Esophagus (tissue), 2 donors: ENCODE measurements around the gene INTS11. TPM values are rescaled to one million over a fixed set of nuclear protein-coding genes. Genes with fewer than 3 reads are reported as not detected.
A peak's percentile ranks its signal among the peaks of the same experiment; 100 is the strongest.

Source experiments
- H3K27ac ChIP-seq, 2 donors: one replicate each; pipeline ENCODE4 v1.5.1; 2013; ENCODE audit warnings: low read depth in 2 of 2, mild to moderate bottlenecking in 2 of 2, inconsistent platforms in 1 of 2, low read length in 1 of 2, moderate library complexity in 1 of 2
- H3K27me3 ChIP-seq, 2 donors: one replicate each; pipeline ENCODE4 v1.6.1; 2013; ENCODE audit warnings: low read length in 2 of 2, control low read depth in 1 of 2, mild to moderate bottlenecking in 1 of 2; ENCODE audit not compliant: insufficient read depth in 2 of 2, control insufficient read depth in 1 of 2
- H3K36me3 ChIP-seq, 2 donors: one replicate each; pipeline ENCODE4 v1.6.1; 2013; ENCODE audit warnings: low read length in 1 of 2; ENCODE audit not compliant: control insufficient read depth in 2 of 2, insufficient read depth in 2 of 2
- H3K4me1 ChIP-seq, 2 donors: one replicate each; pipeline ENCODE4 v1.6.1; 2013; ENCODE audit warnings: low read length in 1 of 2; ENCODE audit not compliant: control insufficient read depth in 2 of 2, insufficient read depth in 2 of 2
- H3K4me3 ChIP-seq, 2 donors: one replicate each; pipeline ENCODE4 v1.5.1; 2013; ENCODE audit warnings: low read length in 2 of 2, mild to moderate bottlenecking in 2 of 2, low read depth in 1 of 2, moderate library complexity in 1 of 2
- H3K9me3 ChIP-seq, 2 donors: one replicate each; pipeline ENCODE4 v1.6.1; 2013; ENCODE audit warnings: mild to moderate bottlenecking in 2 of 2, low read depth in 1 of 2, low read length in 1 of 2, moderate library complexity in 1 of 2; ENCODE audit not compliant: control insufficient read depth in 2 of 2, insufficient read depth in 1 of 2
- WGBS, 2 donors: extraction: QIAGEN DNeasy Blood & Tissue Kit; methylation state at CpG; one replicate each; pipeline ENCODE4 v1.1.7; 2013; 5-methylcytosine and 5-hydroxymethylcytosine counted together
- polyA plus RNA-seq, 2 donors: library from polyadenylated mRNA; stranded (reverse); fragments of 200-250 nt; gene quantifications; one replicate each; pipeline ENCODE4 v1.2.3, GENCODE V29; 2013
- donor health status: healthy with polysubstance abuse.
- donor health status: Bipolar disorder and iron deficiency.

INTS11 gene
- polyA plus RNA-seq, 2 donors = 74.1 to 127 TPM

DNA sequence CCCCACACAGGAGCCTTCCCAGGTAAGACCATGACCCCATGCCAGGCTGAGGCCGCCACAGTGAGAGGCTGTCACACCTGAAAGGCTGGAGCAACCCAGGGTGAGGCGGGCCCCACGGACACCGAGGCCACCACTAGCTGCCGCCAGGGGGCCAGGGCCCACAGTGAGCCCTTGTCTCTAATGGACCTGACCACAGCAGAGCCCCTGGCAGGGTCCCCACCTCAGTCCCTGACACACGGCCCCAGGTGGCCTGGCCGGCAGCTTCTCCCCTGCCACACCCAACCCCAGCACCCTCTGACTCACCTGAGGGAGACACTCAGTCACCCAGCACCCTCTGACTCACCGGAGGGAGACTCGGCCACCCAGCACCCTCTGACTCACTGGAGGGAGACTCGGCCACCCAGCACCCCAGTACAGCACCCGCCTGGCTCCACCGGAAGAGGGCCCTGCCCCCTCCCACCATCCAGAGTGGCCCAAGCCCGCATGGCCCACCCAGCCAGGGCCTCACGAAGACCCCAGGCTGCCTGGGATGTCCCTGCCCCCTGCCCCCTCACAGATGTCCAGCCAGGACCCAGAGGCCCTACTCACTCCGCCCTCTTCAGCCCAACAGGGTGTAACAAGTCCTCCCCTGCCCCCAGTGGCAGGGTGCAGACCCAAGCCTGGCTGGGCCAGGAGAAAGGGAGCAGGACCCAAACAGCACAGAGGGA is 20.3 kb upstream of the INTS11 start:
- H3K9me3 ChIP-seq = no peaks in the 10 kb centered on the region
- H3K27me3 ChIP-seq = no peaks in the 10 kb centered on the region
- WGBS, 2 donors = 52 to 61% methylated on average over 13 to 15 of the region's 15 CpGs
- peaks cover 0 to 31% of the 10 kb centered on the region in 2 donors for H3K36me3 ChIP-seq
- peak overlapping the region; percentile 93 to 94 for H3K27ac ChIP-seq
- H3K4me3 ChIP-seq = peak overlapping the region; percentile 5 to 37
- peaks cover 24 to 48% of the 10 kb centered on the region in 2 donors for H3K4me1 ChIP-seq

DNA sequence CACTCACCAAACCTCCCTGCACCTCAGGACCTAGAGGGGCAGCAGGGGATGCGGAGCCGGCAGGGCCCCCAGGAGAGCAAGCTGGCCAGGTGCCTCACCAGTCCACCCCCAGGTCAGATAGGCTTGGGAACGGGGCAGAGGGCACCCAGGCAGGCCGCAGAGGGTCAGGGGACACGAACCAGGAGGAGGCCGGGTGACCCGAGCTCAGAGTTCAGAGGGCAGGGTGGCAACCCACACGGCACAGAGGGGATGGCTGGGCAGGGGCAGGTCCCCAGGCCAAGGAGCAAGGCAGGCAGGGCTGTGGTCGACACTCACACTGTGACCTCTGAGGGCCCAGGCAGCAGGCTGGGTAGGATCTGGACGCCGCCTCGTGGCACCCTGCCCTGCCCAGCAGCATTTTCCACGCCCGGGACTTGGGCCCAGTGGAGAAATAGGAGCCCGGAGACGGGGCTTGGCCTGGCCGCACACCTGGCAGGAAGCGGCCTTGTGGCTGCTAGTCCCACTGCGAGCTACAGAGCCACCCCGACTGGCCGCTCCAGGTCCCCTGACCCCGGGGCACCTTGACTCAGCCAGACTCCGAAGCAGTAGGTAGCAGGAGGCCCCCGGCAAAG is 19.5 kb upstream of the INTS11 start:
- H3K9me3 ChIP-seq = no peaks in the 10 kb centered on the region
- no peaks in the 10 kb centered on the region for H3K27me3 ChIP-seq
- H3K36me3 ChIP-seq = peaks cover 0 to 39% of the 10 kb centered on the region in 2 donors
- H3K4me3 ChIP-seq = peak overlapping the region; percentile 1 to 37
- peaks cover 24 to 48% of the 10 kb centered on the region in 2 donors for H3K4me1 ChIP-seq
- H3K27ac ChIP-seq = peak overlapping the region; percentile 93 to 94
- 64 to 71% methylated on average over 24 of the region's 24 CpGs for WGBS, 2 donors

DNA sequence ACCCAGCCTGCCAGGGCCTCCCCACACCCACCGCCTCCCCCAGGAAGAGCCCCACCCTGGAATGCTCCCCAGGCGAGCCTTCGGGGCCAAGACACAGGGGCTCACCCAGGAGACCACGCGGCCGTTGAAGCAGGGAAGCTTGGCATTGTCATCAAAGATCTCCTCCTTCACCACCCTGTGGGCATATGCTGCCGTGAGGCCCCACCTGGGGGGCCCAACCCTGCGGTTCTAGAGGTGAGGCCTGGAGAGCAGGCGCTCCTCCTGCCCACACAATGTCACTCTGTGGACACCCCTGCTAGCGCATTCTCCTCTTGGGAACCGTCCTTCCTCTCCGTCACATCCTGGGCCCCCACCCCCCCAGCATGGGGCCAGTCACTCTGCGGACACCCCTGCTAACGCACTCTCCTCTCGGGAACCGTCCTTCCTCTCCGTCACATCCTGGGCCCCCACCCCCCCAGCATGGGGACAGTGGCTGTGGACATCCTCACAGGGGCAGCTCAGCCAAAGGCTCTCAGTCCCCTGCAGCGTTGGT is 18.2 kb upstream of the INTS11 start:
- peaks cover 0 to 48% of the 10 kb centered on the region in 2 donors for H3K36me3 ChIP-seq
- H3K4me3 ChIP-seq = no peak overlapping the region
- peaks cover 21 to 45% of the 10 kb centered on the region in 2 donors for H3K4me1 ChIP-seq
- 80 to 89% methylated on average over 15 to 18 of the region's 18 CpGs for WGBS, 2 donors
- H3K27me3 ChIP-seq = no peaks in the 10 kb centered on the region
- H3K27ac ChIP-seq = no peak overlapping the region
- H3K9me3 ChIP-seq = no peaks in the 10 kb centered on the region

DNA sequence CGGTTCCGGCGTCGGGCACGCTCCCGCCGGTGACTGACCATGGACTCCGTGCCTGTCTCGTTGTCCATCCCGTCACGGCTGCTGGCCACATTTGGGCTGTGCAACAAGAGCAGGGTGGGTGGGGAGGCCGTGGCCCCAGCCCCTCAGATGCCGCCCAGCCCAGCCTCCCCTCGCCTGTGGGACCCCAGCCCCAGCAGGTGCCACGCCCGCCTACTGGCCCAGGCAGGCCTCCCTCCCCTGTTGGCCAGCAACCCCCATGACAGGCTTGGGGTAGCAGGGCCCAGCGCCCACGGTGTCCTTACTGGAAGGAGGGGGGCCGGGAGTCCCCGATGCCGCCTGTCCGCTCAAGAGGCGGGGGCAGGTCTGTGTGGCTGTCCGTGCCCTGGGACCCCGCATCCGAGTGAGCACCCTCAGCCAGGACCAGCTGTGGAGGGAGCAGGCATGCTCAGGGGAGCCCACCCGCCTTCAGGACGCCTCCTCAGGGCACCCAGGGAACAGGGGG is 17.7 kb upstream of the INTS11 start:
- H3K4me3 ChIP-seq = no peak overlapping the region
- no peaks in the 10 kb centered on the region for H3K27me3 ChIP-seq
- no peaks in the 10 kb centered on the region for H3K9me3 ChIP-seq
- no peak overlapping the region for H3K27ac ChIP-seq
- peaks cover 21 to 44% of the 10 kb centered on the region in 2 donors for H3K4me1 ChIP-seq
- peaks cover 0 to 53% of the 10 kb centered on the region in 2 donors for H3K36me3 ChIP-seq
- WGBS, 2 donors = 93 to 96% methylated on average over 23 to 28 of the region's 28 CpGs

DNA sequence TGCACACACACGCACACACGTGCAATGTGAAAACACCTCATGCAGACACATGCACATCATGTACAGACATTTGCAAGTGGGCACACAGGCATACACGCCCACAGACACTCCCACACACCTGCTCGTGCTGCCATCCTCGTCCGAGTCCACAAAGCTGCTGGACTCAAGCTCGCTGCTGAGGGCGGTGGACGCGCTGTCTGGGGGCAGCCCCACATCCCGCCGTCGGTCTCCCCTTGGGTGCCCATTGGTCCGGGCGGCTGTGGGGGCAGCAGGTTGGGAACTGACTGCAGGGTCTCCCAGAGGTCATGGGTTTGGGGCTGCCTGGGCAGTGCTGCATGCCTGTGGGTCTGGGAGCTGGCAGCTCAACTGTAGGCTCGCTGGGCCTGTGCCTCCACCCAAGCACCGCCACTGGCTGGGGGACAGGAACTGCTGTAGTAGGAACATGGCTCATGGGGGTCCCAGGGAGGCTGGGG is 17.1 kb upstream of the INTS11 start:
- Histone ChIP-seq H3K27ac (no peak overlapping the region), H3K4me3 (no peak overlapping the region), H3K4me1 (peaks cover 16 to 40% of the 10 kb centered on the region in 2 donors), H3K27me3 (no peaks in the 10 kb centered on the region), H3K36me3 (peaks cover 0 to 56% of the 10 kb centered on the region in 2 donors), H3K9me3 (no peaks in the 10 kb centered on the region)
- 93 to 95% methylated on average over 17 of the region's 17 CpGs for WGBS, 2 donors

DNA sequence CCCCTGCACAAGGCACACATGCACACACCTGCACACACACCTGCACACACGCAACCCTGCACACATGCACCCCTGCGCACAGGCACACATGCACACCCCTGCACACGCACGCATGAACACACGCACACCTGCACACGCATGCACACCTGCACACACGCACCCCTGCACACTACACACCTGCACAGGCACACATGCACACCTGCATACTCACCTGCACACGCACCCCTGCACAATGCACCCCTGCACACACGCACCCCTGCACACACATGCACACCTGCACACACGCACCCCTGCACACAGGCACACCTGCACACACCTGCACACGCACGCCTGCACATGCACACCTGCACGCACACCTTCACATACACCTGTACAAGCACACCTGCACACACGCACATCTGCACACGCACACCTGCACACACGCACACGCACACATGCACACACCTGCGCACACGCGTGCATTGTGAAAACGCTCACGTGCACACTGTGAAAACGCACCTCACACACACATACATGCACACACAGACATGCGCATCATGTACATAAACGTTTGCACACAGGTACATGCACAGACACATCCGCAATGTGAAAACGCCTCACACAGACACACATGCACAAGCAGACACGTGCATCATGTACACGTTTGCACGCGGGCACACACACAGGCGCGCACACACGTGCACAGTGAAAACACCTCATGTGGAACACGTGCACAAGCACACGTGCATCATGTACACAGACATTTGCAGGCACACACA is 16.5 kb upstream of the INTS11 start:
- Histone ChIP-seq H3K27me3 (no peaks in the 10 kb centered on the region), H3K4me1 (peaks cover 9 to 33% of the 10 kb centered on the region in 2 donors), H3K27ac (no peak overlapping the region), H3K9me3 (no peaks in the 10 kb centered on the region), H3K4me3 (no peak overlapping the region), H3K36me3 (peaks cover 0 to 61% of the 10 kb centered on the region in 2 donors)
- 93 to 94% methylated on average over 36 of the region's 36 CpGs for WGBS, 2 donors

DNA sequence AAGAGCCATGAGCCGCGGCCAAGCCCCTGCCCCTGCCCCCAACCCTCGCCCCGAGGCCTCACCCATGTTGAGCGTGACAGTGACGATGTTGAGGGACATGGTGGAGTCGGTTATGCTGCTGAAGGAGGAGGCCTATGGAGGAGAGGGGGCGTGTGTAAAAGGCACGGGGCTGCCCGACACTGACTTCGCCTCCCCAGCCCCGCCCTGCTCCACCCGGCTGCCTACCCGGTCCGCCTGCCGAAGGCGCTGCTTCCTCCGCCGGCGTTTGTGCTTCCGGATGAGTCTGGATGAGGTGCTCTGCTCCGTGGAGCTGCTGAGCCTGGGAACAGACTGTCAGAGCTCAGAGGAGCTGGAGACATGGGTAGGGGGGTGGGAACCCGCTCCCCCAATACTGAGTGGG is 15.7 kb upstream of the INTS11 start:
- Histone ChIP-seq H3K4me3 (no peak overlapping the region), H3K36me3 (peaks cover 0 to 68% of the 10 kb centered on the region in 2 donors), H3K27ac (no peak overlapping the region), H3K4me1 (peaks cover 2 to 26% of the 10 kb centered on the region in 2 donors), H3K27me3 (no peaks in the 10 kb centered on the region), H3K9me3 (no peaks in the 10 kb centered on the region)
- WGBS, 2 donors = 88 to 90% methylated on average over 23 of the region's 23 CpGs

DNA sequence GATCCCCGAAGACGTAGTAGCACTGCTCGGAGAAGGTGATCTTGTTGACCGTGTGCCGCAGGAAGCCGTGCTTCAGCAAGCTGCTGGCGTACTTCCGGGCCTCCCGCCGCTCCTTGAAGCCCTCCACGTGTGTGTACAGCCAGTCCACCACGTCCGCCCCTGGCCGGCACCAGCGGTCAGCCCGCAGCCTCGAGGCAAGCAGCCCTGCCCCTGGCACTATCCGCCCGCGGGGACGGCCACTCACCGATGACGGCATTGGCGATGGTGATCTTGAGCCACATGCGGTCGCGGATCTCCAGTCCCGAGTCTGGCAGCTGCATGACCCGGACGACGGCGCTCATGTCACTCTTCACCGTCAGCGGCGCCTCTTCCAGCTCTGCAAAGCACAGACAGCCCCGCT is 13.8 kb upstream of the INTS11 start:
- Histone ChIP-seq H3K4me3 (no peak overlapping the region), H3K9me3 (no peaks in the 10 kb centered on the region), H3K27me3 (no peaks in the 10 kb centered on the region), H3K27ac (no peak overlapping the region), H3K36me3 (peaks cover 0 to 79% of the 10 kb centered on the region in 2 donors), H3K4me1 (peaks cover 0 to 26% of the 10 kb centered on the region in 2 donors)
- WGBS, 2 donors = 94 to 96% methylated on average over 36 of the region's 36 CpGs

DNA sequence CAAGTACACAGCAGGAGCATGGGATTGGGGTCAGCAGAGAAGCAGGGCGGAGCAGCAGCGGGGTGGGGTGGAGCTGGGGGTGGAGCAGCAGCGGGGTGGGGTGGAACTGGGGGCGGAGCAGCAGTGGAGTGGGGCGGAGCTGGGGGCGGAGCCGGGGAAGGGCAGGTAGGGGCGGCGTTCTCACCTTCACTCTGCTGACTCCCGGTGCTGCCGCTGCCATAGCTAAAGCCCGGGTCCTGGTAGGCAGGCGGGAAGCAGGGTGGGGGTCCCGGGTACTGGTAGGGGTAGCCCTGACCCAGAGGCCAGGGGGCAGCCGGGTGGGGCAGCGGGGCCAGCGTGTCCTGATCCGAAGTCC is 13.3 kb upstream of the INTS11 start:
- Histone ChIP-seq H3K4me3 (no peak overlapping the region), H3K27me3 (no peaks in the 10 kb centered on the region), H3K4me1 (peaks cover 0 to 31% of the 10 kb centered on the region in 2 donors), H3K27ac (no peak overlapping the region), H3K9me3 (no peaks in the 10 kb centered on the region), H3K36me3 (peaks cover 0 to 79% of the 10 kb centered on the region in 2 donors)
- WGBS, 2 donors = 79% methylated on average over 16 to 18 of the region's 18 CpGs
